Activated CD8-positive, alpha-beta memory T cell treated with anti-CD3 and anti-CD28 coated beads for 36 hours (primary cell): ENCODE data around the gene LOC128125822.
"Not testable (repeated sequence)": the region's sequence is repeated elsewhere in the genome, so short reads cannot be mapped to it uniquely, and the experiment has no call there.

Experiments
- CTCF ChIA-PET: fragments of 350-600 bp; sonication (Branson Sonifier 250); formaldehyde crosslinking; loops from one replicate; lab custom pipeline; 2021; ENCODE audit warnings: antibody characterized with exemption; lab: Charles Lee
- POLR2A ChIA-PET: fragments of 350-600 bp; sonication (Branson Sonifier 250); formaldehyde crosslinking; loops from one replicate; lab custom pipeline; 2021; ENCODE audit warnings: antibody characterized with exemption; lab: Charles Lee

Gene LOC128125822

DNA sequence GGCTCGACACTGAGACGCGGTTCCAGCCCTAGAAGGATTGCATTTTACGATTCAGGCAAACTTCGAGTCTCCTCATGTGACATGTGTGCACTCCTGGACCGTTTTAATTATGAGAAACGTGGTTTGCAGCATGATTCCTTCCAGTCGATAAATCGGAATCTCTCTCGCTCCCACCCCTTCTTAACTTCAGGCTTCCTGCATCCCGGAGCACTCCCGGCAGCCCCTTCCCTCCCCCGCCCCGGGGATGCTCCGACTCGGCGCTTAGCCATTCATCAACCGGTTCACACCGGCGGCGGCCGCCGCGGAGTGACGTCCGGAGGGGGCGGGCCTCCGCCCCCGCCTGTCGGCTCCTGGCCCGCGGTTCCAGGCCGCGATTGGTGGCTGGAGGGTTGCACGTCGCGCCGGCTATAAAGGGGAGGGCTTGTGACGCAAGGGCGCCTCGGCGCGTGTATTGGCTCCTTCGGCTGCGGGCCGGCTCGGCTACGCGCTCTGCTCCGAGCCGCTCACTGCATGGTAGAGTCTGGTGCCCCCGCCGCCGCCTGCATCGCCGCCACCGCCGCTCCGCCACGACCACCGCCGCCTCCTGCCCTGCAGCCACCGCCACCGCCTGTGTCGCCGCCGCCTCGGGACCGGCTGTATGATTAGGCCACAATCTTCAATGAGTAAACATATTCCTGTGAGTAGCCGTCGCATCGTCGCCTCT lies at the start of gene LOC128125822, which contains the start of gene PTP4A1:
Gene LOC128125822, plus strand, starts transcription at position 437 of the 703 bp plus-strand sequence.
Gene PTP4A1, plus strand, starts transcription at position 437 of the 703 bp plus-strand sequence. CDS start 4,401 bp downstream, outside the sequence.
- ChIA-PET CTCF (no interaction called here), POLR2A (no interaction called here)

DNA sequence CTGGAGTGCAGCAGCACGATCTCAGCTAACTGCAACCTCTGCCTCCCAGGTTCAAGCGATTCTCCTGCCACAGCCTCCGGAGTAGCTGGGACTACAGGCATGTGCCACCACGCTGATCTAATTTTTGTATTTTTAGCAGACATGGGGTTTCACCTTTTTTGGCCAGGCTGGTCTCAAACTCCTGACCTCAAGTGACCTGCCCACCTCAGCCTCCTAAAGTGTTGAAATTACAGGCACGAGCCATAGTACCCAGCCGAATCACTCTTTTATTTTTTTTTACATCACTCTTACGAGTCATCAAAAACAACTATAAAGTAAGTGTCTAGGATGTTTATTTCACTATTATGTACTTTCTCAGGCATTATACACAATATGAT lies 49.4 kb upstream of the LOC128125822 start:
- POLR2A ChIA-PET, CTCF ChIA-PET: not testable (repeated sequence)

GRCh38 chr6:63523630-63524029 lies 48.6 kb upstream of the LOC128125822 start:
- ChIA-PET CTCF (no interaction called here), POLR2A (no interaction called here)

- ChIA-PET CTCF (no interaction called here), POLR2A (no interaction called here)
These were observed 46.9 kb upstream of the LOC128125822 start for GRCh38 chr6:63525186-63525878.

DNA sequence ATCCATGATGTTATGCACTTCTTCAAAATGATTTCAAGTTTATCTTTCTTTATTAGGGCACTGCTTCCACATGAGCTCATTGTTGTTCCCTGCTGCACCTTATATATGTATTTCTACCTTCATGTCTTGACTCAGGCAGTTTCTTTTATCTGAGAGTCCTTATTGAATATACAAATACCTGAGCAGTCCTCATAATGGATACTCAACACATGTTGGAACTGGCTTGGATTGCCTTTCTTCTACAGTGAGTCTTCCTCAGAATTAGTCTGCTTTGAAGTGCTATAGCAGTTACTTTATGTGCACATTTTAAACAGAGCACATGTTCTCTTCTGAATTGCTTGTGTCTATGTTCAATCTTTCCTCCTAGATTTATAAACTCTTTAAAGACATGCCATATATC lies 45.3 kb upstream of the LOC128125822 start:
- POLR2A ChIA-PET: no interaction called here

GRCh38 chr6:63527658-63528514 lies 44.4 kb upstream of the LOC128125822 start:
- ChIA-PET POLR2A (no interaction called here), CTCF (no interaction called here)

More for the DNA sequence above, 45.3 kb upstream of the LOC128125822 start:
- CTCF ChIA-PET: no interaction called here

- POLR2A ChIA-PET: no interaction called here
- CTCF ChIA-PET: no interaction called here
These were observed 42.8 kb upstream of the LOC128125822 start for GRCh38 chr6:63529498-63529897.

DNA sequence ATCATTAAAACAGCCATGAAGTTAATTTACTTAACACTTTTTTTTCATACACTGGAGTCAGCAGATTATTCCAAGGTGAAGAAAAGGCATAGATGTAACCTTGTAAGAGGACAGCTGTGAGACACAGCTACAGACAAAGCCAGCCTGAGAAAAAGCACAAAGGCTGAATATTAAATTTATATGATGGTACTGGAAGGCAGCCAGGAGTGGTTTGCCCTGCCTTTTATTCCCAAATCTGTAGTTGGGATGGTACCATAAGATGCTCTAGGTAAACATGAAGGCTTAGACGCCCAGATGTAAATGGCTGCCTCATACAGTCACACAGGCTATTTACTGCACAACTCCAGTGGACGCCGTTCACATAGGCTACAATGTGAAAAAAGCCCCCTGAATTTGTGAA lies 42.1 kb upstream of the LOC128125822 start:
- POLR2A ChIA-PET: no interaction called here

GRCh38 chr6:63530991-63531390 lies 41.3 kb upstream of the LOC128125822 start:
- ChIA-PET CTCF (no interaction called here), POLR2A (no interaction called here)

More for the DNA sequence above, 42.1 kb upstream of the LOC128125822 start:
- CTCF ChIA-PET: no interaction called here

DNA sequence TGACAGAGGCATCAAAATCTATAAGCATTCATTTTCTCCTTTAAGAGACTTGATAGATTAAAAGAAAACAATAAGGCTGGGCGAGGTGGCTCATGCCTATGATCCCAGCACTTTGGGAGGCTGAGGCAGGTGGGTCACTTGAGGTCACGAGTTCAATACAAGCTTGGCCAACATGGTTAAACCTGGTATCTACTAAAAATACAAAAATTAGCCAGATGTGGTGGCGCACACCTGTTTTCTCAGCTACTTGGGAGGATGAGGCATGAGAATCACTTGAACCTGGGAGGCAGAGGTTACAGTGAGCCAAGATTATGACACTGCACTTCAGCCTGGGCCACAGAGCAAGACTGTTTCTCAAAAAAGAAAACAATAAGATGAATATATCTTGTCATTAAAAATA lies 39.3 kb upstream of the LOC128125822 start:
- ChIA-PET CTCF (no interaction called here), POLR2A (no interaction called here)

DNA sequence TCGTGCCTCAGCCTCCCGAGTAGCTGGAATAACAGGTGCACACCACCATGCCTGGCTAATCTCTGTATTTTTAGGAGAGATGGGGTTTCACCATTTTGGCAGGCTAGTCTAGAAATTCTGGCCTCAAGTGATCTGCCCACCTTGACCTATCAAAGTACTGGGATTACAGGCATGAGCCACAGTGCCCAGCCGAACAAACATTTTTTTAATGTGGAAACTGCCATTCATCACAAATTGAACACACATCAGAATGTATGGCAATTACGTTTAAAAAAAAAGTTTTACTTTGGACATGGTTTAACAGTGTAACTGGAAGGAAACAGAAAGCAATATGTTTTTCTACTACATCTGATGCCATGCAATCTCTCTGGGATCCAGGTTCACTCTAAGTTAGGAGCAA lies 38.3 kb upstream of the LOC128125822 start:
- CTCF ChIA-PET: interaction anchor here (0.5 kb wide), 1 partner anchor 332 kb away, joined by 3 read pairs; no protein-coding TSS in a partner anchor
- POLR2A ChIA-PET: no interaction called here

DNA sequence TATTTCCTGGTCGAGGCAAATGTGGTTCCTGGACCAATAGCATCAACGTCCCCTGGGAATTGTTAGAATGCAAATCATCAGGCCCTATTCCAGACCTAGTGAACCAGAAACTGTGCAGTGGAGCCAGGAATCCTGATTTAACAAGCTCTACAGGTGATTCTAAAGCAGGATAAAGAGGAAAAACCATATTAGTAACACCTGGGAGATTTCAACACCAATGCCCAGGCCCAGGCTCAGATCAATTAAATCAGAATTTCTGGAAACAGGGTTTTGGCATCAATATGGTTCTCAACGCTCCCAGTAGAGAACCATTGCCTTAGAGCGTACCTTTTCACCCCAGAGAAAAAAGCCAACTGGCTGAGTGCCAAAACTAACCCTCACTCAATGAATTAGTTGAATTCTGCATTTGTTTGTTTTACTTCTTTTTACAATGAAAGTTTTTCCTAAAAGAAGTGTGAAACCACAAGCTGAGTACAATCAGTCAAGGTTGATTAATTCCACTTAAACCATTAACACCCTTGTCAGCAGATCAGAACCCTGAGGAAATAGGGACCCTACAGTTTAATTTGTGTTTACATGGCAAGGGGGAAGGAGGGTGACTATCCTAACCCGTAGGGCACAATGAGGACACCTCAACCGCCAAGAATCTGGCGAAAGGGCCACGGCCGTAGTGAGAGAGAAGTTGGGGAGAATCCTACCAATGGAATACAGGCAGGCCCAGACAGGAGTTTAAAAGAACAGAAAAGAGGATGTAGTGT lies 34.9 kb upstream of the LOC128125822 start:
- CTCF ChIA-PET: no interaction called here
- POLR2A ChIA-PET: no interaction called here

DNA sequence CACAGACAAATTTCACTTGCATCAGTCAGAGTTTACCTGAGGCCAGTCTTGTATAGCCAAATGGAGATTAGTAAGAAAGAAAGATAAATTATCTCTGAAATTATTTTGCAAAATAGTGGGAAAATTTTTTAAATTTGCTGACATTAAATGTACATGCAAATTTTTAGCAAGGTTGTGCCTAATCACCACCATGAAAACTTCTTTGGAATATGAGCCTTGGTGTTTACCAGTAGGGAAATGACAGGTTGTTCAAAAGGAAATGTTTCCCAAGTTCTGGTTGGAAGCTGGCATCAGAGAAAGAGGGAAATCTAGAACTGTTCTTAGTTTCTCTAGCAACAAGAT lies 34.4 kb upstream of the LOC128125822 start:
- ChIA-PET POLR2A (no interaction called here), CTCF (no interaction called here)

GRCh38 chr6:63538550-63538949 lies 33.7 kb upstream of the LOC128125822 start:
- CTCF ChIA-PET: no interaction called here
- POLR2A ChIA-PET: no interaction called here

GRCh38 chr6:63543001-63543400 lies 29.3 kb upstream of the LOC128125822 start:
- CTCF ChIA-PET: no interaction called here
- POLR2A ChIA-PET: no interaction called here

- CTCF ChIA-PET: no interaction called here
- POLR2A ChIA-PET: no interaction called here
These were observed 28.3 kb upstream of the LOC128125822 start for GRCh38 chr6:63543982-63544381.

GRCh38 chr6:63546236-63546635 lies 26.0 kb upstream of the LOC128125822 start:
- ChIA-PET CTCF (no interaction called here), POLR2A (no interaction called here)

DNA sequence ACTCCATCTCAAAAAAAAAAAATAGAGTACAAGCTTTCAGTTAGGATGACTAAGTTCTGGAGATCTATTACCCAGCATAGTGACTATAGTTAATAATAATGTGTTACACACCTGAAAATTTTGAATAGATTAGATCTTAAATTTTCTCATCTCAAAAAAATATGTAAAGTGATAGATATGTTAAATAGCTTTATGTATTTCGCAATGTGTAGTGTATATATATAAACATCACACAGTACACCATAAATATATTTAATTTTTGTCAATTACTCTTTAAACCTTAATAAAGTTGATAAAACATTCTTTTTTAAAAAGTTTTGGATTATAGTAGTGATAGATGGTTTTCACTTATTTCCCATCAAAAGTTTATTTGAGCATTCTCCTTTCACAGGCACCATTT lies 25.6 kb upstream of the LOC128125822 start:
- ChIA-PET CTCF (no interaction called here), POLR2A (no interaction called here)

DNA sequence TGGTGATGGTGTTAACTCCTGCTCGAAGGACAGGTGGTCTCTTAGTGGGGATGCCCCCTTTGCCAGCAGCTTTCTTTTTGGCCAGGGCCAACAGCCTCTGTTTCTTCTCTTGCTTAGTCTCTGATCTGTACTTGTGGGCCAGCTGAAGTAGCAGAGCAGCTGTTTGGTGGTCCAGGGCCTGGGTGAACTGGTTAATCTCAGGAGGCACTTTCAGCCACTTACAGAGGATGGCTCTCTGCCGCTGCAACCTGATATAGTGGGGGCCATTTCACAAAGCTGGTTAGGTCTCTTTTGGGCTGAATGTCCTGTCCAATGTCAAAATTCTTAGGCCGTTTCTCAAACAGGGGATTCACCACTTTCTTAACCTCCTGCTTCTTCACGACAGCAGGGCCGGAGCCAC lies 23.2 kb upstream of the LOC128125822 start:
- ChIA-PET CTCF (no interaction called here), POLR2A (no interaction called here)

GRCh38 chr6:63553208-63553607 lies 19.1 kb upstream of the LOC128125822 start:
- POLR2A ChIA-PET: no interaction called here
- CTCF ChIA-PET: no interaction called here
